ENCODE results near the gene OXNAD1. TPM values are rescaled to one million over a fixed set of nuclear protein-coding genes. Genes with fewer than 3 reads are reported as not detected.

The OXNAD1 gene
- total RNA-seq, 2 experiments from 2014 or later, result 18.1 to 18.7 TPM

GRCh38 chr3:16286161-16286560 lies 21.1 kb downstream of the OXNAD1 start:
- ChIA-PET POLR2A (interaction anchor here (0.5 to 1.6 kb wide), 2 partner anchors 11 to 144 kb away, joined by 3 read pairs; no protein-coding TSS in a partner anchor), CTCF (ENCODE audit: unreplicated experiment) (no interaction called here)
- Histone ChIP-seq H4K20me1 (ENCODE audit: insufficient read depth, low read length) (no peaks in the 10 kb centered on the region), H3K27ac (ENCODE audit: low read depth, low read length, poor library complexity, severe bottlenecking) (no peak overlapping the region), H2AFZ (ENCODE audit: low read length) (no peak overlapping the region), H3K4me1 (ENCODE audit: insufficient read depth, low read length, poor library complexity, severe bottlenecking) (peaks cover 17% of the 10 kb centered on the region), H3K9me2 (ENCODE audit: insufficient read depth, low read length) (no peaks in the 10 kb centered on the region), H3K36me3 (ENCODE audit: insufficient read depth, low read length) (peaks cover 70% of the 10 kb centered on the region), H3K4me2 (ENCODE audit: low read length) (no peak overlapping the region), H3K79me2 (ENCODE audit: insufficient read depth, low read depth, low read length) (no peaks in the 10 kb centered on the region), H3K9me3 (ENCODE audit: low read length) (peaks cover 2% of the 10 kb centered on the region; the same call in 1 of the 2 replicates), H3K4me3 (ENCODE audit: low read depth, low read length, poor library complexity, severe bottlenecking) (no peak overlapping the region)
- intact Hi-C loops (cut with micrococcal nuclease; ENCODE audit: unreplicated experiment), result no loop called here
- BruUV-seq (replicated peaks), result no TSS peak
- TF ChIP-seq, protein P1, sequence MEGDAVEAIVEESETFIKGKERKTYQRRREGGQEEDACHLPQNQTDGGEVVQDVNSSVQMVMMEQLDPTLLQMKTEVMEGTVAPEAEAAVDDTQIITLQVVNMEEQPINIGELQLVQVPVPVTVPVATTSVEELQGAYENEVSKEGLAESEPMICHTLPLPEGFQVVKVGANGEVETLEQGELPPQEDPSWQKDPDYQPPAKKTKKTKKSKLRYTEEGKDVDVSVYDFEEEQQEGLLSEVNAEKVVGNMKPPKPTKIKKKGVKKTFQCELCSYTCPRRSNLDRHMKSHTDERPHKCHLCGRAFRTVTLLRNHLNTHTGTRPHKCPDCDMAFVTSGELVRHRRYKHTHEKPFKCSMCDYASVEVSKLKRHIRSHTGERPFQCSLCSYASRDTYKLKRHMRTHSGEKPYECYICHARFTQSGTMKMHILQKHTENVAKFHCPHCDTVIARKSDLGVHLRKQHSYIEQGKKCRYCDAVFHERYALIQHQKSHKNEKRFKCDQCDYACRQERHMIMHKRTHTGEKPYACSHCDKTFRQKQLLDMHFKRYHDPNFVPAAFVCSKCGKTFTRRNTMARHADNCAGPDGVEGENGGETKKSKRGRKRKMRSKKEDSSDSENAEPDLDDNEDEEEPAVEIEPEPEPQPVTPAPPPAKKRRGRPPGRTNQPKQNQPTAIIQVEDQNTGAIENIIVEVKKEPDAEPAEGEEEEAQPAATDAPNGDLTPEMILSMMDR (conservative IDR thresholded peaks at IDR 0.05; ENCODE audit: low read length), result no peak
- no peak for TF ChIP-seq EZH2phosphoT487 (IDR thresholded peaks at IDR 0.05; ENCODE audit: borderline replicate concordance, low read depth, low read length)
- DNase-seq (ENCODE audit: low spot score), result no peak

DNA sequence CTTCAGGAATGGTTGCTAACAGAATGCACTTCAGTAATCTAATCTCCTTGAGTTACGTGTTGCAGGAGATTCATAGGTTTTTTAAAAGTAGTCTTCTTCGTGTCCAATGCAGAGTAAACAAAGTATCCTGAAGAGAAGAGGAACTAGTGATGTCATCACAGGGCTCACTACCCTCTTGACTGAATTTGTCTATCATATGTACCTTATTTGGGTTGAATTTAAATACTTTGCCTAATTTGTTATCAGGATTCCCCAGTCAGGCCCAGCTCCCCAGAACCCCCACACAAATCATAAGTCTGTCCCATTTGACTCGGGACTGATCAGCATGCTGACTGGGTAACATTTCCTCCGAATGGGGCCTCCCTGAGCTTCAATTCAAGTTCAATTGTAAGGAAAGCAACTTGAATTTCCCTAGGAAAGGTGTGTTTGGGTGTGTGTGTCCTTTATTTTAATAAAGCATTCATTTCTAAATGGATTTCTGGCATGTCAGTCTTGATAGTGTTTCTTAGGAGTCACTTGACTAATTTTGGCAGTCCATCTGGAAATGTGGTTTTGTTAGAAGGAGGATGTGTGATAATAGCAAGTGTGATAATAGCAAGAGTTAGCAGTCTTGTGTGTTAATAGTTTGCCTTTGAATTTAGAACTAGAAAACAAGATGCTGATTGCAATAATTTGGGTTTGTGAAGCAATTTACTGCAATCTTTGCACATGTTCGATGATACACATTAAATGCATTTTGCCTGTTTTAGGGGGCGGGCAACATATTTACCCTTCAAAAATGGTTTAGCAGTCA lies 21.9 kb downstream of the OXNAD1 start:
- no peak overlapping the region for H3K27ac ChIP-seq (ENCODE audit: low read depth, low read length, poor library complexity, severe bottlenecking)
- BruUV-seq (replicated peaks), result no TSS peak
- H3K79me2 ChIP-seq (ENCODE audit: insufficient read depth, low read depth, low read length), result no peaks in the 10 kb centered on the region
- intact Hi-C loops (cut with micrococcal nuclease; ENCODE audit: unreplicated experiment), result no loop called here
- H3K36me3 ChIP-seq (ENCODE audit: insufficient read depth, low read length), result peaks cover 73% of the 10 kb centered on the region
- CTCF ChIA-PET (ENCODE audit: unreplicated experiment), result no interaction called here
- H3K9me3 ChIP-seq (ENCODE audit: low read length), result peaks cover 8% of the 10 kb centered on the region; the same call in 1 of the 2 replicates
- no peaks in the 10 kb centered on the region for H4K20me1 ChIP-seq (ENCODE audit: insufficient read depth, low read length)
- H3K4me2 ChIP-seq (ENCODE audit: low read length), result no peak overlapping the region
- peaks cover 22% of the 10 kb centered on the region for H3K4me1 ChIP-seq (ENCODE audit: insufficient read depth, low read length, poor library complexity, severe bottlenecking)
- H3K9me2 ChIP-seq (ENCODE audit: insufficient read depth, low read length), result no peaks in the 10 kb centered on the region
- TF ChIP-seq, protein P1 (conservative IDR thresholded peaks at IDR 0.05; ENCODE audit: low read length), result no peak
- no peak for TF ChIP-seq EZH2phosphoT487 (IDR thresholded peaks at IDR 0.05; ENCODE audit: borderline replicate concordance, low read depth, low read length)
- no peak overlapping the region for H2AFZ ChIP-seq (ENCODE audit: low read length)
- no peak for DNase-seq (ENCODE audit: low spot score)
- H3K4me3 ChIP-seq (ENCODE audit: low read depth, low read length, poor library complexity, severe bottlenecking), result no peak overlapping the region
- POLR2A ChIA-PET, result interaction anchor here (0.6 to 1.6 kb wide), 2 partner anchors 12 to 23 kb away, joined by 3 read pairs; no protein-coding TSS in a partner anchor

- BruUV-seq (replicated peaks), result no TSS peak
These were observed 23.7 kb downstream of the OXNAD1 start for GRCh38 chr3:16288664-16289063.

More at GRCh38 chr3:16288664-16289063, 23.7 kb downstream of the OXNAD1 start:
- H2AFZ ChIP-seq (ENCODE audit: low read length), result no peak overlapping the region
- intact Hi-C loops (cut with micrococcal nuclease; ENCODE audit: unreplicated experiment), result no loop called here
- no peaks in the 10 kb centered on the region for H3K9me2 ChIP-seq (ENCODE audit: insufficient read depth, low read length)
- TF ChIP-seq, protein P1 (conservative IDR thresholded peaks at IDR 0.05; ENCODE audit: low read length), result no peak
- no peak overlapping the region for H3K4me2 ChIP-seq (ENCODE audit: low read length)
- peaks cover 22% of the 10 kb centered on the region for H3K4me1 ChIP-seq (ENCODE audit: insufficient read depth, low read length, poor library complexity, severe bottlenecking)
- H3K9me3 ChIP-seq (ENCODE audit: low read length), result peaks cover 20% of the 10 kb centered on the region; the same call in 1 of the 2 replicates
- no peak overlapping the region for H3K4me3 ChIP-seq (ENCODE audit: low read depth, low read length, poor library complexity, severe bottlenecking)
- ChIA-PET POLR2A (interaction anchor here (1.1 to 1.2 kb wide), 2 partner anchors 228 to 308 kb away, joined by 3 read pairs; no protein-coding TSS in a partner anchor), CTCF (ENCODE audit: unreplicated experiment) (interaction anchor here (1.0 kb wide), 1 partner anchor 280 kb away, joined by 3 read pairs; no protein-coding TSS in a partner anchor)
- H3K36me3 ChIP-seq (ENCODE audit: insufficient read depth, low read length), result peaks cover 72% of the 10 kb centered on the region
- no peaks in the 10 kb centered on the region; the same call in 1 of the 2 replicates for H3K79me2 ChIP-seq (ENCODE audit: insufficient read depth, low read depth, low read length)
- no peaks in the 10 kb centered on the region for H4K20me1 ChIP-seq (ENCODE audit: insufficient read depth, low read length)
- no peak for DNase-seq (ENCODE audit: low spot score)
- H3K27ac ChIP-seq (ENCODE audit: low read depth, low read length, poor library complexity, severe bottlenecking), result no peak overlapping the region

All from OCI-LY7 (cell line).